ENCODE measurements around the gene MAP3K12. TPM values are rescaled to one million over a fixed set of nuclear protein-coding genes. Genes with fewer than 3 reads are reported as not detected.
A peak's percentile ranks its signal among the peaks of the same experiment; 100 is the strongest.

MAP3K12 gene
- polyA plus RNA-seq, 3 donors: 1.7 to 31.4 (median 2.0) TPM

DNA sequence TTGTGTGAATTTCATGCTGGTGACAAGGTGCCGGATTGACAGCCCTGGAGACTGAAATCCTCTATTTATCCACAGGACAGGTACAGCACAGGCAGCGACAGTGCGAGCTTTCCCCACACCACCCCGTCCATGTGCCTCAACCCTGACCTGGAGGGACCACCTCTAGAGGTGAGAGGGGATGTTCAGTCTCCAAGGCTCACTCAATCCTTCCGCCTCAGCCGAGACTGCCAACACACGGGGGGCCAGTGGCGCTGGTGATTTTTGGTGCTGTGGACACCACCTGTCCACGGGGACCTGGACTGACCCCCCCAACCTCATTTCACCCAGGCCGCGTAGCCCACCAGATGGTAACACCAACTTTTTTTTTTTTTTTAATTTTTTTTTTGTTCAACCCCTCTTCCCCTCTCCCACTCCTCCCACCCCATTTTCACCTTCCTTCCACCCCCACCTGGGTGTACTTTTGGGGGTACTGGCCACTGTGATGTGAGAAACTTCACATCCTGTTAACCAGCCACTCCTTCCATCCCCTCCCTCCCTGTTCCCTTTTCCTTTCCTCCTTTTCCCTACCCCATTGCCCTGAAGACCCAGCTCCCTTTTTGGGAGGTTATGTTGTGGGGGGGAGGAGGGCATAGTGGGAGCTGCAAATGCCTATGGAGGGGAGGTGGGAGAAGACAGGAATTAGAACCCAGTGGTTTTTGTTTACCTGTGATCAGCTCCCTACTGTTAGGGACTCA lies 34.4 kb downstream of the MAP3K12 start:
- TF ChIP-seq, protein P1, sequence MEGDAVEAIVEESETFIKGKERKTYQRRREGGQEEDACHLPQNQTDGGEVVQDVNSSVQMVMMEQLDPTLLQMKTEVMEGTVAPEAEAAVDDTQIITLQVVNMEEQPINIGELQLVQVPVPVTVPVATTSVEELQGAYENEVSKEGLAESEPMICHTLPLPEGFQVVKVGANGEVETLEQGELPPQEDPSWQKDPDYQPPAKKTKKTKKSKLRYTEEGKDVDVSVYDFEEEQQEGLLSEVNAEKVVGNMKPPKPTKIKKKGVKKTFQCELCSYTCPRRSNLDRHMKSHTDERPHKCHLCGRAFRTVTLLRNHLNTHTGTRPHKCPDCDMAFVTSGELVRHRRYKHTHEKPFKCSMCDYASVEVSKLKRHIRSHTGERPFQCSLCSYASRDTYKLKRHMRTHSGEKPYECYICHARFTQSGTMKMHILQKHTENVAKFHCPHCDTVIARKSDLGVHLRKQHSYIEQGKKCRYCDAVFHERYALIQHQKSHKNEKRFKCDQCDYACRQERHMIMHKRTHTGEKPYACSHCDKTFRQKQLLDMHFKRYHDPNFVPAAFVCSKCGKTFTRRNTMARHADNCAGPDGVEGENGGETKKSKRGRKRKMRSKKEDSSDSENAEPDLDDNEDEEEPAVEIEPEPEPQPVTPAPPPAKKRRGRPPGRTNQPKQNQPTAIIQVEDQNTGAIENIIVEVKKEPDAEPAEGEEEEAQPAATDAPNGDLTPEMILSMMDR (IDR thresholded peaks at IDR 0.05): no peak
- intact Hi-C loops (cut with micrococcal nuclease): no loop called here
- Histone ChIP-seq H4K20me1 (ENCODE audit: insufficient read depth, low read length) (peaks cover 100% of the 10 kb centered on the region), H3K27me3 (ENCODE audit: control insufficient read depth in 2 of 2, insufficient read depth in 2 of 2, low read length in 2 of 2) (no peaks in the 10 kb centered on the region), H3K9ac (ENCODE audit: insufficient read depth, low read length, poor library complexity, severe bottlenecking) (no peak overlapping the region), H3K27ac (ENCODE audit: low read depth in 1 of 2, low read length in 2 of 2) (peak overlapping the region in 1 of 2 donors; percentile 59), H3K79me2 (ENCODE audit: insufficient read depth, low read length) (peaks cover 95% of the 10 kb centered on the region), H3K36me3 (replicated peaks in 1 of 2; ENCODE audit: control insufficient read depth in 1 of 2, insufficient read depth in 2 of 2, low read length in 2 of 2) (peaks cover 100% of the 10 kb centered on the region in 2 donors), H2AFZ (ENCODE audit: insufficient read depth, low read depth, low read length, poor library complexity, severe bottlenecking) (no peak overlapping the region), H3K9me3 (replicated peaks in 1 of 2; ENCODE audit: control insufficient read depth in 1 of 2, insufficient read depth in 1 of 2, low read length in 2 of 2) (no peaks in the 10 kb centered on the region), H3K4me2 (replicated peaks; ENCODE audit: extremely low read depth, low read length, poor library complexity, severe bottlenecking) (no peak overlapping the region), H3K4me1 (ENCODE audit: control insufficient read depth in 1 of 2, insufficient read depth in 2 of 2, low read length in 2 of 2) (no peaks in the 10 kb centered on the region), H3K4me3 (replicated peaks in 1 of 3; ENCODE audit: low read depth in 2 of 3, low read length in 3 of 3) (no peak overlapping the region)
- Mint-ChIP-seq H3K27me3 (ENCODE audit: low read depth in 3 of 3) (peaks cover 0 to 2% (median 0%) of the 10 kb centered on the region in 3 donors), H3K36me3 (peaks cover 95 to 98% of the 10 kb centered on the region in 2 donors), H3K4me1 (no peaks in the 10 kb centered on the region), H3K4me3 (no peak overlapping the region), H3K27ac (peak overlapping the region in 3 of 7 donors; percentile 40 to 55 (median 47)), H3K9me3 (no peaks in the 10 kb centered on the region)
- 100% methylated on average over 2 of the region's 11 CpGs for WGBS (ENCODE audit: insufficient coverage)
- DNase-seq: no peak

DNA sequence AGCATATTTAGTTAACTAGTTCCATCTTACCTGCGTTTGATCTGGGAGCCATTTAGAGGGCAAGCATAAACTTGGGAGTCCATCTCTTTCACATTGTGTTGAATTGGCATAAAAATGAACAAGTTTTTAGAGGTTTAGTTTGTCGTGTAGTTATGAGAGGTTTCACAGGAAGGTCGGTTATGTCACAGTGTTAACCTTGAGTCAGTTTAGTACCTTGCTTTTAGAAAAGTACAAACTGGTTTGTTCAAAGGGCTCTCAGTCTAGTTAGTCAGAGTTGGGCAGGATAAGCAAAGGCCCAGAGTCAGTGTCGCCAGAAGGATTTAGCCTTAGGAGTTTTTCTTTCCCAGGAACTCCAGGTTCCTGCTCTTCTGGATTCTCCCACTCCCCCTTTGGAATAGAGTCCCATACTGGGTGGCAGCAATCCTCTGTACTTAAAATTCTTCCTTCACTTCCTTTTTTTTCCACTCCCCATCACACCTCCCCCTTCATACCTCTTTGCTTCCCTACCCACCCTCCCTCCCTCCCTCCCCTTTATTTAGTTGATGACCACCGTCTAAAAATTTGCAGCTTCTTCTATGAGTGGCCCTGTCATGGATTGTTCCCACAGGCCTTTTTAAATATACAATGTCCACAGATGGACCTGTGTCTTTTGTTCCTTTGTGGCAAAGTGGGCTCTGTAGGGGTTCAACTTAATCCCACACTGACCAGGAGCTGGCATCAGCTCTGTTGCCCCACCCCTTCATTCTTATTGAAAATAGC lies 35.3 kb downstream of the MAP3K12 start:
- Histone ChIP-seq H3K4me3 (replicated peaks in 1 of 3; ENCODE audit: low read depth in 2 of 3, low read length in 3 of 3) (no peak overlapping the region), H3K27ac (ENCODE audit: low read depth in 1 of 2, low read length in 2 of 2) (peak overlapping the region in 1 of 2 donors; percentile 27), H3K4me2 (replicated peaks; ENCODE audit: extremely low read depth, low read length, poor library complexity, severe bottlenecking) (no peak overlapping the region), H2AFZ (ENCODE audit: insufficient read depth, low read depth, low read length, poor library complexity, severe bottlenecking) (no peak overlapping the region), H3K79me2 (ENCODE audit: insufficient read depth, low read length) (peaks cover 95% of the 10 kb centered on the region), H3K9me3 (replicated peaks in 1 of 2; ENCODE audit: control insufficient read depth in 1 of 2, insufficient read depth in 1 of 2, low read length in 2 of 2) (no peaks in the 10 kb centered on the region), H3K27me3 (ENCODE audit: control insufficient read depth in 2 of 2, insufficient read depth in 2 of 2, low read length in 2 of 2) (no peaks in the 10 kb centered on the region), H3K4me1 (ENCODE audit: control insufficient read depth in 1 of 2, insufficient read depth in 2 of 2, low read length in 2 of 2) (no peaks in the 10 kb centered on the region), H4K20me1 (ENCODE audit: insufficient read depth, low read length) (peaks cover 100% of the 10 kb centered on the region), H3K36me3 (replicated peaks in 1 of 2; ENCODE audit: control insufficient read depth in 1 of 2, insufficient read depth in 2 of 2, low read length in 2 of 2) (peaks cover 100% of the 10 kb centered on the region in 2 donors), H3K9ac (ENCODE audit: insufficient read depth, low read length, poor library complexity, severe bottlenecking) (no peak overlapping the region)
- intact Hi-C loops (cut with micrococcal nuclease): no loop called here
- Mint-ChIP-seq H3K27me3 (ENCODE audit: low read depth in 3 of 3) (peaks cover 0 to 2% (median 0%) of the 10 kb centered on the region in 3 donors), H3K9me3 (no peaks in the 10 kb centered on the region), H3K4me3 (no peak overlapping the region), H3K27ac (peak overlapping the region in 1 of 7 donors; percentile 20), H3K36me3 (peaks cover 94 to 98% of the 10 kb centered on the region in 2 donors), H3K4me1 (no peaks in the 10 kb centered on the region)
- TF ChIP-seq, protein P1 (IDR thresholded peaks at IDR 0.05): no peak
- DNase-seq: no peak
- 82% methylated on average over 3 of the region's 5 CpGs for WGBS (ENCODE audit: insufficient coverage)
